A549 treated with RU486 at 1 μM for 4 hours (cell line): ENCODE data around the gene TWSG1. TPM values are rescaled to one million over a fixed set of nuclear protein-coding genes. Genes with fewer than 3 reads are reported as not detected.

Experiments
- total RNA-seq: library from RNA; stranded (reverse); fragments of 200-300 nt; extraction: Qiagen RNA extraction; gene quantifications from 5 replicates; pipeline ENCODE4 v1.2.3, GENCODE V29; 2022; ENCODE audit warnings: low read depth

TWSG1 gene
- 11.1 to 18.0 TPM (median 16.4 TPM) in 5 replicates for total RNA-seq

GRCh38 chr18:9334329-9334972 is at the start of gene TWSG1:
Gene TWSG1, plus strand, starts transcription at chr18:9334773. Its CDS starts 2,457 bp downstream, at chr18:9337230.

Other genes starting within 250 kb of the TWSG1 start
- gene NDUFV2, start 232.1 kb upstream of the TWSG1 start, total RNA-seq = 120 to 136 TPM (median 122 TPM) in 5 replicates
- gene ANKRD12, start 198.0 kb upstream of the TWSG1 start, total RNA-seq = 1.5 to 4.9 TPM (median 4.1 TPM) in 5 replicates
- 21.3 to 33.0 TPM (median 29.7 TPM) in 5 replicates for gene RALBP1, start 140.7 kb downstream of the TWSG1 start, total RNA-seq